ENCODE measurements around the gene GP1BA.
A peak's percentile ranks its signal among the peaks of the same experiment; 100 is the strongest.

Gene GP1BA

DNA sequence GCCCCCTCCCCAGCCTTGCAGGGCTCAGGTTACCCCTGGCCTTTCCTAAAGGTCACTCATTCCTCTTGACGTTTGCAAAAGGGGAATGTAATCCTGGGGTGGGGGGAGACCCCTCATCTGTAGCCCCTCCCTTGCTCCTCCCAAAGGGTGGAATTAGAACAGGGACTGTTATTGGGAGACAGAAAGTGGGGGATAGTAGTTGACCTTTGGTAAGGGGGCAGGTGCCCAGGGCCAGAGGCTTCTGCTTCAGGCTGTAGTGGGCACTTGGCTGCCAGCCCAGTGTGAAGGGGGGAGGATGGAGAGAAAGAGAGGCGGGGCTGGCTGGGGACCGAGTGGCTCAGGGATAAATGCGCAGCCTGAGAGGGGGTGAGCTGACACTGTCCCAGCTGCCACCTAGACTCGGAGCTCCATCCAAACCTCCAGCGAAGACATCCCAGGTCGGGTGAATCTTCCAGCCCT lies 18.7 kb downstream of the GP1BA start, which contains the start of gene ENO3:
Gene ENO3, plus strand, starts transcription at position 374 of the 459 bp plus-strand sequence. CDS start 711 bp downstream, outside the sequence.
- no peak for DNase-seq (ENCODE audit: low spot score)

DNA sequence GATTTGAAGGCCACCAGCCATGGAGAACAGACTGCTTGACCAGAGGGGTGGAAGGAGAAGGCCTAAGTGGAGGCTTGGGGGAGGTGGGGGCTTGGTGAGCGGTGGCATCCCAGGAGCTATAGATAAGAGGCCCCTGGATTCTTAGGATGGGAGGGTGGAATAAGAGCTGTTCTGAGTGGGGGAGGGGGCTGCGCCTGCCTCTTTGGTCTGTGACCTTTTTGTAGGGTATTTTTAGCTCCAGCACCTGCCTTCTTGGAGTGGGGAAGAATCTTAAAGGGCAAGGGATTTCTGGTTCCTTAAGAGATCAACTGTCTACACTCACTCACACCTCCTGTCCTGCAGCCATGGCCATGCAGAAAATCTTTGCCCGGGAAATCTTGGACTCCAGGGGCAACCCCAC lies 19.4 kb downstream of the GP1BA start:
- DNase-seq (ENCODE audit: low spot score) = no peak

DNA sequence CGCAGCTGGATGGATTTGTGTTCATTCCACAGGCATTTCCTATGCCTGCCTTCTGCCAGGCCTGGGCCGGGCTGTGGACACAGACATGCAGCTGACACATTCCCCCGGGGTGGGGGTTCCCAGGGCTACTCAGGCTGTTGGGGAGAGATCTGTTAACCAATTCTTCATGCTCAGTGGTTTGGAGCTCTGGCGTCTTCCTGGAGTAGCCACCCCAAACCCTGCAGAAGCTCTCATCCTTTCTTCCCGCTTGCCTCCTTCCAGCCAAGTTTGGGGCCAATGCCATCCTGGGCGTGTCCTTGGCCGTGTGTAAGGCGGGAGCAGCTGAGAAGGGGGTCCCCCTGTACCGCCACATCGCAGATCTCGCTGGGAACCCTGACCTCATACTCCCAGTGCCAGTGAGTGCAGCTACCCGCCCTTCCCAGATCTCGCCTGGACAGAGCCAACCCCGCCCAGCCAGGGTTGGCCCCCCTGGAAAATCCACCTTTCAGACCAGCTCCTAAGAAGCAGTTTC lies 21.4 kb downstream of the GP1BA start:
- no peak for DNase-seq (ENCODE audit: low spot score)

- no peak for DNase-seq (ENCODE audit: low spot score)
Measured at GRCh38 chr17:4955091-4955490, 23.0 kb downstream of the GP1BA start.

DNA sequence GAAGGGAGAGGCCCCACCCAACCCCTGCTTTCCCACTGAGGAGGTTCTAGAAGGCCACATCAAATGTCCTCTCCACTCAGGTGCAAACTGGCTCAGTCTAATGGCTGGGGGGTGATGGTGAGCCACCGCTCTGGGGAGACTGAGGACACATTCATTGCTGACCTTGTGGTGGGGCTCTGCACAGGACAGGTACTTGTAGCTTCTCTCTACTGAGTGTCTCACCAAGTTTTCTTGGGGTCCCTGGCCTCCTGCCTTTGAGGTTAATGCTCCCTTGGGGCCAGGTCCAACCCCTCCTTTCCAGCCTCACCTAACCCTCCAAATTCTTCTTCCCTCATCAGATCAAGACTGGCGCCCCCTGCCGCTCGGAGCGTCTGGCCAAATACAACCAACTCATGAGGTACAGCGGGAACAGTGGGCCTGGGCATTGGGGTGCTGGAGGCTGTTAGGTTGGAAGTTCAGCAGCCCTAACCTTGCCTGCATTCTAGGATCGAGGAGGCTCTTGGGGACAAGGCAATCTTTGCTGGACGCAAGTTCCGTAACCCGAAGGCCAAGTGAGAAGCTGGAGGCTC lies 24.5 kb downstream of the GP1BA start:
- DNase-seq (ENCODE audit: low spot score) = no peak

GRCh38 chr17:4958102-4958501 lies 26.0 kb downstream of the GP1BA start:
- DNase-seq (ENCODE audit: low spot score) = no peak

- DNase-seq (ENCODE audit: low spot score) = no peak
Measured at GRCh38 chr17:4959261-4959965, 27.3 kb downstream of the GP1BA start.

- no peak for DNase-seq (ENCODE audit: low spot score)
Measured at GRCh38 chr17:4960279-4960922, 28.3 kb downstream of the GP1BA start.

GRCh38 chr17:4965311-4965986 lies 33.4 kb downstream of the GP1BA start:
- no peak for DNase-seq (ENCODE audit: low spot score)

GRCh38 chr17:4966844-4967538 lies 34.9 kb downstream of the GP1BA start:
- peak; percentile 99 for DNase-seq (ENCODE audit: low spot score)

- DNase-seq (ENCODE audit: low spot score) = peak; percentile 97
Measured at GRCh38 chr17:4967539-4968485, 35.7 kb downstream of the GP1BA start, which contains the start of gene SPAG7. SPAG7 (minus strand) TSS chr17:4967817; CDS start chr17:4967804, 13 bp downstream.

- DNase-seq (ENCODE audit: low spot score) = no peak
Measured at GRCh38 chr17:4968486-4969046, 36.5 kb downstream of the GP1BA start.

GRCh38 chr17:4969047-4969550 lies 37.0 kb downstream of the GP1BA start:
- DNase-seq (ENCODE audit: low spot score) = no peak

DNA sequence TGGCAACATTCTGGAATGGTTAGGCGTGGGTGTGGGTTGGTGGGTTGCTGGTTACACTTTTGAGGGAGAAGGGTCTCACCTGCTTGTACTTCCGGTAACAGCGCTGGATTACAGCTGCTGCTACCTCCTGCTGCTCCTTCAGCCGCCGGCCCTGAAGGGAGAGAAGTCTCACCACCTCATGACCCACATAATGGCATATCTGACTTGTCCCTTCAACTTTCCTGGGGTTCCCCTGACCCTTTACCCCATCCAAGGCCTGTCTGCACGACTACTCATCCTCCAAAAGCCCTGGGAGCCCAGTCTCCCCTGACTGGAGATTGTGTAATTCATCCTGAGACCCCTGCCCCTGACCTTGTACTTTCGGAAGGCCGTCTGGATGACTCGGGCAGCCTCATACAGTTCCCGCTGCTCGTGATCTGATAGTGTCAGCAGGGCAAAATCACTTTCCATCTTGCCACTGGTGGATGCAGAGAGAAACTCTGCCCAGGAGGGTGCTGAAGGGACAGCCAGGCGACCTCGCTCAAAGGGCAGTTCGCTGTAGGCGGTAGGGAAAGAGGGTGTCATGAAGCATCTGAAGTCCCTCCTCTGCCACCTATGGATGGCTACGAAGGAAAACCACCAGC lies 37.6 kb downstream of the GP1BA start:
- no peak for DNase-seq (ENCODE audit: low spot score)

DNA sequence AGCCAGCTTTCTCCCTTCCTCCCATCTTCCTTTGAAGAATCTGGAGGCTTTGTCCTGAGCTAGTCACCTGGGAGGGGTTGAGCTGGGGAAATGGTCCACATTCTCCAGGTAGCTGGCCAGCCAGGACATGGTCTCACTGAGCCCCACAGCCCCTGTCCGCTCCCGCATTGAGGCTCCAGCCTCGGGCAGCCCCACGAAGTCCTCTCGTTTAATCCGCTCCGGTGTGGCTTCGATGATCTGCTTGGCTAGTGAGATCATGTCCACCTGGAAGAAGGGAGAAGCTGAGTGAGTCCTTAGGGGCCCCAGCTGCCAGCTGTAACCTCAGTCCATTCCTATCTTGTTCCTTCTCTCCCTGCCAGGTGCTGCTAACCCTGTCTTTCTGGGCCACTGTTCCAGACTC lies 38.2 kb downstream of the GP1BA start:
- DNase-seq (ENCODE audit: low spot score) = no peak

- DNase-seq (ENCODE audit: low spot score) = no peak
Measured at GRCh38 chr17:4971826-4972225, 39.7 kb downstream of the GP1BA start.

GRCh38 chr17:4972322-4972721 lies 40.2 kb downstream of the GP1BA start:
- no peak for DNase-seq (ENCODE audit: low spot score)

GRCh38 chr17:4972752-4973151 lies 40.7 kb downstream of the GP1BA start:
- no peak for DNase-seq (ENCODE audit: low spot score)

GRCh38 chr17:4973256-4974114 lies 41.4 kb downstream of the GP1BA start:
- DNase-seq (ENCODE audit: low spot score) = no peak

Data from COLO829 (cell line).